Transverse colon (tissue), 4 donors: ENCODE measurements around the gene FAM240B. TPM values are rescaled to one million over a fixed set of nuclear protein-coding genes. Genes with fewer than 3 reads are reported as not detected.

Experiments used
- DNase-seq: peaks from one replicate; pipeline ENCODE4 v3.0.0-alpha.2; 2019
- H3K27ac ChIP-seq, 4 donors: fragments of 200-600 bp; sonication (generic); 2 replicates each; pipeline ENCODE4 v1.5.1; 2016 to 2018; ENCODE audit warnings: inconsistent platforms in 4 of 4
- H3K27me3 ChIP-seq: fragments of 200-600 bp; sonication (generic); 2 replicates; pipeline ENCODE4 v1.5.1; 2017; ENCODE audit warnings: inconsistent platforms
- H3K36me3 ChIP-seq, 4 donors: fragments of 200-600 bp; sonication (generic); 2 replicates each; pipeline ENCODE4 v1.5.1; 2017 to 2019; ENCODE audit warnings: inconsistent platforms in 4 of 4
- H3K4me1 ChIP-seq, 4 donors: fragments of 200-600 bp; sonication (generic); 2 replicates each; pipeline ENCODE4 v1.5.1; 2017 to 2020; ENCODE audit warnings: inconsistent platforms in 4 of 4
- H3K4me3 ChIP-seq, 4 donors: fragments of 200-600 bp; sonication (generic); 1 replicate in 1 of 4; 2 replicates in 3 of 4; pipeline versions ENCODE4 v1.5.1 to v1.6.1; 2017 to 2019; ENCODE audit warnings: inconsistent platforms in 4 of 4
- H3K9me3 ChIP-seq, 2 donors: fragments of 200-600 bp; sonication (generic); 2 replicates each; pipeline ENCODE4 v1.5.1; 2017 to 2019; ENCODE audit warnings: inconsistent platforms in 2 of 2
- CTCF ChIP-seq, 5 experiments: fragments of 200-600 bp in 3 of 5; fragments of 450-650 bp in 2 of 5; sonication (generic) in 3 of 5; IDR thresholded peaks; 1 replicate in 2 of 5; 2 replicates in 3 of 5; pipeline ENCODE4 v1.5.1; 2016 to 2017; ENCODE audit warnings: antibody characterized with exemption in 5 of 5, inconsistent platforms in 3 of 5, mild to moderate bottlenecking in 2 of 5, moderate library complexity in 1 of 5
- EP300 ChIP-seq: sonication (generic); formaldehyde crosslinking; IDR thresholded peaks from one replicate; pipeline ENCODE4 v1.6.1; 2017; ENCODE audit warnings: antibody characterized with exemption, low read depth
- POLR2A ChIP-seq: fragments of 450-650 bp; IDR thresholded peaks from one replicate; pipeline ENCODE4 v1.6.1; 2016; ENCODE audit warnings: antibody characterized with exemption, mild to moderate bottlenecking, moderate library complexity
- POLR2AphosphoS5 ChIP-seq, 3 donors: sonication (generic); formaldehyde crosslinking; IDR thresholded peaks; one replicate each; pipeline ENCODE4 v1.6.1; 2016; ENCODE audit warnings: antibody characterized with exemption in 3 of 3
- WGBS, 2 donors: methylation state at CpG; one replicate each; pipeline ENCODE4 v1.1.5; 2018; ENCODE audit warnings: low coverage in 1 of 2; 5-methylcytosine and 5-hydroxymethylcytosine counted together
- in situ Hi-C, 4 donors: fragments of 200-750 bp; cut with MboI; loops; one replicate each; pipeline versions ENCODE4 v1.15.0 to v1.15.1; 2017; ENCODE audit warnings: low sequenced_read_pairs in 3 of 4, low pct_ligation_motif_present in 1 of 4, low pct_unique_long_range_greater_than_20kb in 1 of 4
- intact Hi-C: fragments of 100-400 bp; cut with DNase I; formaldehyde crosslinking; loops from one replicate; pipeline ENCODE4 v1.15.1; 2023; ENCODE audit warnings: low total_unique reads
- total RNA-seq, 4 donors: library from RNA; depleted of rRNA; stranded (reverse); fragments of >200 nt; gene quantifications; one replicate each; pipeline ENCODE4 v1.1.0, GENCODE V29; 2016

Gene FAM240B
- total RNA-seq, 4 donors from 2014 or later, result not detected

- Histone ChIP-seq H3K27me3 (no peaks in the 10 kb centered on the region), H3K4me3 (no peak overlapping the region), H3K4me1 (no peaks in the 10 kb centered on the region), H3K9me3 (no peaks in the 10 kb centered on the region), H3K27ac (no peak overlapping the region), H3K36me3 (no peaks in the 10 kb centered on the region)
- 86 to 100% methylated on average over 1 to 11 of the region's 11 CpGs for WGBS, 2 donors
- TF ChIP-seq EP300 (no peak), POLR2A (no peak), CTCF (IDR thresholded peaks at IDR 0.05) (no peak), POLR2AphosphoS5 (IDR thresholded peaks at IDR 0.05) (no peak)
- in situ Hi-C loops, result no loop called here
- intact Hi-C loops, result no loop called here
- DNase-seq, result no peak
These were observed 13.0 kb upstream of the FAM240B start for GRCh38 chr9:38732885-38733284.

- intact Hi-C loops (no loop called here), in situ Hi-C loops (no loop called here)
- Histone ChIP-seq H3K9me3 (no peaks in the 10 kb centered on the region), H3K36me3 (no peaks in the 10 kb centered on the region), H3K4me1 (no peaks in the 10 kb centered on the region), H3K4me3 (no peak overlapping the region), H3K27ac (no peak overlapping the region), H3K27me3 (no peaks in the 10 kb centered on the region)
- no peak for TF ChIP-seq POLR2AphosphoS5 (IDR thresholded peaks at IDR 0.05)
- peak; percentile 12 to 37 (median 33) for TF ChIP-seq CTCF (IDR thresholded peaks at IDR 0.05)
- 31 to 41% methylated on average over 4 to 10 of the region's 10 CpGs for WGBS, 2 donors
- DNase-seq, result peak; percentile 31
These were observed 7.6 kb upstream of the FAM240B start for GRCh38 chr9:38727497-38728001.

GRCh38 chr9:38724754-38725153 lies 4.8 kb upstream of the FAM240B start:
- TF ChIP-seq POLR2A (no peak), CTCF (IDR thresholded peaks at IDR 0.05) (no peak), EP300 (no peak), POLR2AphosphoS5 (IDR thresholded peaks at IDR 0.05) (no peak)
- no peaks in the 10 kb centered on the region for H3K27me3 ChIP-seq
- 42 to 49% methylated on average over 10 of the region's 10 CpGs for WGBS, 2 donors
- H3K4me3 ChIP-seq, result no peak overlapping the region
- intact Hi-C loops, result no loop called here
- no peaks in the 10 kb centered on the region for H3K9me3 ChIP-seq
- DNase-seq, result no peak
- H3K4me1 ChIP-seq, result no peaks in the 10 kb centered on the region
- H3K36me3 ChIP-seq, result no peaks in the 10 kb centered on the region
- H3K27ac ChIP-seq, result no peak overlapping the region
- in situ Hi-C loops, result no loop called here

- in situ Hi-C loops (no loop called here), intact Hi-C loops (no loop called here)
- TF ChIP-seq EP300, result no peak
- no peak for TF ChIP-seq CTCF (IDR thresholded peaks at IDR 0.05)
- no peak for TF ChIP-seq POLR2AphosphoS5 (IDR thresholded peaks at IDR 0.05)
- DNase-seq, result no peak
- H3K4me3 ChIP-seq, result no peak overlapping the region
- H3K27me3 ChIP-seq, result no peaks in the 10 kb centered on the region
- H3K27ac ChIP-seq, result no peak overlapping the region
- no peaks in the 10 kb centered on the region for H3K9me3 ChIP-seq
- H3K36me3 ChIP-seq, result no peaks in the 10 kb centered on the region
- WGBS, 2 donors, result 33 to 62% methylated on average over 1 of the region's 1 CpG
- H3K4me1 ChIP-seq, result peaks cover 0 to 7% (median 2%) of the 10 kb centered on the region in 4 donors
These were observed 1.8 kb downstream of the FAM240B start for GRCh38 chr9:38718148-38718547.
